Uterus (tissue), 4 donors: Measurements from ENCODE around the gene SLC2A10. TPM values are rescaled to one million over a fixed set of nuclear protein-coding genes. Genes with fewer than 3 reads are reported as not detected.

Source experiments
- DNase-seq, 2 donors: peaks; one replicate each; pipeline ENCODE4 v3.0.0-alpha.2; 2019 to 2020
- H3K27ac ChIP-seq, 2 donors: fragments of 200-600 bp; sonication (generic); 1 replicate in 1 of 2; 2 replicates in 1 of 2; pipeline ENCODE4 v1.5.1; 2016 to 2018
- H3K27me3 ChIP-seq, 2 donors: fragments of 200-600 bp; sonication (generic); one replicate each; pipeline ENCODE4 v1.5.1; 2018 to 2019; ENCODE audit warnings: control low read depth in 1 of 2
- H3K36me3 ChIP-seq, 2 donors: fragments of 200-600 bp; sonication (generic); one replicate each; pipeline ENCODE4 v1.5.1; 2019; ENCODE audit warnings: control low read depth in 1 of 2
- H3K4me1 ChIP-seq, 2 donors: fragments of 200-600 bp; sonication (generic); one replicate each; pipeline ENCODE4 v1.5.1; 2018 to 2019; ENCODE audit warnings: control low read depth in 1 of 2
- H3K4me3 ChIP-seq, 2 donors: fragments of 200-600 bp; sonication (generic); 1 replicate in 1 of 2; 2 replicates in 1 of 2; pipeline ENCODE4 v1.5.1; 2018 to 2019; ENCODE audit warnings: mild to moderate bottlenecking in 1 of 2
- H3K9me3 ChIP-seq, 2 donors: fragments of 200-600 bp; sonication (generic); one replicate each; pipeline ENCODE4 v1.5.1; 2019; ENCODE audit warnings: control low read depth in 1 of 2
- CTCF ChIP-seq, 4 experiments: fragments of 200-600 bp in 2 of 4; fragments of 450-650 bp in 2 of 4; sonication (generic) in 2 of 4; IDR thresholded peaks; one replicate each; pipeline ENCODE4 v1.5.1; 2016 to 2019; ENCODE audit warnings: antibody characterized with exemption in 4 of 4, mild to moderate bottlenecking in 2 of 4, moderate library complexity in 1 of 4
- POLR2A ChIP-seq, 2 donors: fragments of 450-650 bp; IDR thresholded peaks; one replicate each; pipeline ENCODE4 v1.6.1; 2016; ENCODE audit warnings: antibody characterized with exemption in 2 of 2, mild to moderate bottlenecking in 1 of 2, moderate library complexity in 1 of 2
- intact Hi-C: fragments of 100-400 bp; cut with DNase I; formaldehyde crosslinking; loops from one replicate; pipeline ENCODE4 v1.15.1; 2023; ENCODE audit warnings: low total_unique reads
- total RNA-seq, 4 donors: library from RNA; depleted of rRNA in 3 of 4; stranded (reverse); fragments of >200 nt in 3 of 4; gene quantifications; one replicate each; pipeline versions ENCODE4 v1.1.0 to v1.2.4, GENCODE V29; 2014 to 2023
- donor health status: DM: yes; HTN: yes; CAD: no.

The SLC2A10 gene
- total RNA-seq, 4 donors from 2014 or later: 1.3 to 32.3 (median 12.6) TPM

GRCh38 chr20:46772901-46773300 lies 63.5 kb downstream of the SLC2A10 start:
- Histone ChIP-seq H3K36me3 (no peaks in the 10 kb centered on the region), H3K27me3 (no peaks in the 10 kb centered on the region), H3K4me3 (no peak overlapping the region), H3K27ac (no peak overlapping the region), H3K9me3 (no peaks in the 10 kb centered on the region), H3K4me1 (no peaks in the 10 kb centered on the region)
- no peak for DNase-seq
- intact Hi-C loops: no loop called here
- TF ChIP-seq POLR2A (IDR thresholded peaks at IDR 0.05) (no peak), CTCF (IDR thresholded peaks at IDR 0.05) (no peak)

GRCh38 chr20:46773680-46774079 lies 64.2 kb downstream of the SLC2A10 start:
- Histone ChIP-seq H3K4me3 (no peak overlapping the region), H3K4me1 (no peaks in the 10 kb centered on the region), H3K27me3 (no peaks in the 10 kb centered on the region), H3K36me3 (no peaks in the 10 kb centered on the region), H3K27ac (no peak overlapping the region), H3K9me3 (no peaks in the 10 kb centered on the region)
- no peak for TF ChIP-seq POLR2A (IDR thresholded peaks at IDR 0.05)
- TF ChIP-seq CTCF (IDR thresholded peaks at IDR 0.05): no peak
- intact Hi-C loops: no loop called here
- no peak for DNase-seq

GRCh38 chr20:46774236-46774635 lies 64.8 kb downstream of the SLC2A10 start:
- no peak for TF ChIP-seq CTCF (IDR thresholded peaks at IDR 0.05)
- no peak for TF ChIP-seq POLR2A (IDR thresholded peaks at IDR 0.05)
- Histone ChIP-seq H3K4me3 (no peak overlapping the region), H3K27me3 (no peaks in the 10 kb centered on the region), H3K4me1 (no peaks in the 10 kb centered on the region), H3K27ac (no peak overlapping the region), H3K9me3 (no peaks in the 10 kb centered on the region), H3K36me3 (no peaks in the 10 kb centered on the region)
- DNase-seq: no peak
- intact Hi-C loops: no loop called here

- no peaks in the 10 kb centered on the region for H3K9me3 ChIP-seq
- no peaks in the 10 kb centered on the region for H3K4me1 ChIP-seq
- no peak overlapping the region for H3K27ac ChIP-seq
- intact Hi-C loops: no loop called here
- no peaks in the 10 kb centered on the region for H3K36me3 ChIP-seq
- no peak overlapping the region for H3K4me3 ChIP-seq
- H3K27me3 ChIP-seq: no peaks in the 10 kb centered on the region
- no peak for DNase-seq
- TF ChIP-seq POLR2A (IDR thresholded peaks at IDR 0.05) (no peak), CTCF (IDR thresholded peaks at IDR 0.05) (no peak)
Observed at GRCh38 chr20:46774943-46775560, 65.6 kb downstream of the SLC2A10 start.

- Histone ChIP-seq H3K36me3 (no peaks in the 10 kb centered on the region), H3K4me1 (no peaks in the 10 kb centered on the region), H3K27me3 (no peaks in the 10 kb centered on the region), H3K9me3 (no peaks in the 10 kb centered on the region), H3K27ac (no peak overlapping the region), H3K4me3 (no peak overlapping the region)
- intact Hi-C loops: no loop called here
- TF ChIP-seq POLR2A (IDR thresholded peaks at IDR 0.05) (no peak), CTCF (IDR thresholded peaks at IDR 0.05) (no peak)
- no peak for DNase-seq
Observed at GRCh38 chr20:46775806-46776205, 66.4 kb downstream of the SLC2A10 start.
